LNCAP (cell line): ENCODE measurements around the gene BTG2.

ENCODE experiments used
- CTCF ChIP-seq: fragments of 450-650 bp; IDR thresholded peaks from 2 replicates; pipeline ENCODE4 v1.5.1; 2017; ENCODE audit warnings: mild to moderate bottlenecking

The BTG2 gene

GRCh38 chr1:203353486-203353885, 48.2 kb downstream of the BTG2 start:
- no peak for TF ChIP-seq CTCF

GRCh38 chr1:203354246-203354645, 48.9 kb downstream of the BTG2 start:
- TF ChIP-seq CTCF, result no peak

- TF ChIP-seq CTCF, result no peak
Measured at GRCh38 chr1:203359010-203359571, 53.8 kb downstream of the BTG2 start.
